Measurements from ENCODE around the gene PRAF2.

- TF ChIP-seq CTCF (IDR thresholded peaks at IDR 0.05): no peak
- no peak for TF ChIP-seq POLR2AphosphoS5 (IDR thresholded peaks at IDR 0.05)
These were observed 48.7 kb upstream of the PRAF2 start for GRCh38 chrX:49122499-49122898.

All from stomach (tissue), 4 donors.